Ishikawa (cell line): Measurements from ENCODE around the gene COL6A1.

Experiments used
- CEBPB ChIP-seq: IDR thresholded peaks from 2 replicates; pipeline ENCODE4 v1.6.1; 2012
- EGR1 ChIP-seq: IDR thresholded peaks from 2 replicates; pipeline ENCODE4 v1.6.1; 2012
- EP300 ChIP-seq: IDR thresholded peaks from 2 replicates; pipeline ENCODE4 v1.6.1; 2012; ENCODE audit warnings: borderline replicate concordance
- FOXM1 ChIP-seq: IDR thresholded peaks from 2 replicates; pipeline ENCODE4 v1.6.1; 2012; ENCODE audit warnings: low read depth, borderline replicate concordance
- MAX ChIP-seq: IDR thresholded peaks from 2 replicates; pipeline ENCODE4 v1.6.1; 2012
- NFIC ChIP-seq: IDR thresholded peaks from 2 replicates; pipeline ENCODE4 v1.6.1; 2012
- TAF1 ChIP-seq: IDR thresholded peaks from 2 replicates; pipeline ENCODE4 v1.6.1; 2012; ENCODE audit warnings: low read depth, mild to moderate bottlenecking
- TCF12 ChIP-seq: IDR thresholded peaks from 2 replicates; pipeline ENCODE4 v1.6.1; 2012; ENCODE audit warnings: low read depth
- TEAD4 ChIP-seq: IDR thresholded peaks from 2 replicates; pipeline ENCODE4 v1.6.1; 2012
- YY1 ChIP-seq: IDR thresholded peaks from 2 replicates; pipeline ENCODE4 v1.6.1; 2012; ENCODE audit warnings: low read depth

GRCh38 chr21:45980271-45980670 lies 1.3 kb upstream of the COL6A1 start:
- no peak for TF ChIP-seq TEAD4
- no peak for TF ChIP-seq YY1
- TF ChIP-seq MAX, result no peak
- no peak for TF ChIP-seq FOXM1
- no peak for TF ChIP-seq EP300
- TF ChIP-seq CEBPB, result no peak
- TF ChIP-seq TCF12, result no peak
- no peak for TF ChIP-seq EGR1
- no peak for TF ChIP-seq TAF1
- TF ChIP-seq NFIC, result no peak
